K562 (cell line): ENCODE data around the gene LIPH.

Experiments used
- CTCF ChIP-seq, 3 experiments: IDR thresholded peaks in 2 of 3; conservative IDR thresholded peaks in 1 of 3; 2 replicates each; pipeline ENCODE4 v1.5.1; 2011 to 2012; ENCODE audit warnings: low read length in 3 of 3, mild to moderate bottlenecking in 3 of 3, control low read depth in 2 of 3, improper control_type of control experiment in 1 of 3, inconsistent platforms in 1 of 3, low read depth in 1 of 3, mixed read lengths in 1 of 3, moderate library complexity in 1 of 3; ENCODE audit not compliant: insufficient read depth in 2 of 3
- HEY1 ChIP-seq: fragments of 250-450 bp; sonication (Bioruptor Pico); IDR thresholded peaks from 2 replicates; pipeline ENCODE4 v1.5.0; 2020; ENCODE audit warnings: mild to moderate bottlenecking, moderate library complexity, borderline replicate concordance

DNA sequence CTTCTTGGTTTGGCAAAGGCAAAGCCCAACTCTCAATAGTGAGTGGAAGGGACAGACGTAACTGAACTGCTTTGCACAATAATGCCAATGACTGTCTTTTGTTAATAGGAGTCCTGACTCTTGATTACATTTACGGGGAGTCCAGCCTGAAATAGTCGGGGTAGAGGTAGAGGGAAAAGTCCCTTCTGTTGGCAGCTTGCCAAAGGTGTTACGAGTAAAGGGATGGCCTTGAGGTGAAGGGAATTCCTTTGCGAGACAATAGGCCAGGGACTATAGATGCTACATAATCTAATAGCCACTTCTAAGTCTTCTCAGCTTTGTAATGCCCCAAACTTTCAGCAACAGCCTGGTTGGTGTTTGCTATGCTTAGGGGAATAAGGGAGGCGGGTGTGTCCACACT lies 31.5 kb upstream of the LIPH start:
- TF ChIP-seq HEY1 (CRISPR knock-in tag) (no peak), CTCF (IDR thresholded peaks at IDR 0.05 in 2 of 3, conservative IDR thresholded peaks at IDR 0.05 in 1 of 3; ENCODE audit: insufficient read depth in 2 of 3, low read depth in 1 of 3, low read length in 3 of 3) (no peak)
